ENCODE data around the gene CEP57L1. TPM values are rescaled to one million over a fixed set of nuclear protein-coding genes. Genes with fewer than 3 reads are reported as not detected.
A peak's percentile ranks its signal among the peaks of the same experiment; 100 is the strongest.

Gene CEP57L1
- total RNA-seq, 1 donor from 2014 or later: 22.2 TPM

GRCh38 chr6:109117346-109118035 is 22.2 kb downstream of the CEP57L1 start:
- no peak for TF ChIP-seq CTCF (IDR thresholded peaks at IDR 0.05; ENCODE audit: unreplicated experiment)
- DNase-seq (ENCODE audit: low spot score in 2 of 2, unreplicated experiment in 2 of 2): no peak
- no peaks in the 10 kb centered on the region for H3K36me3 Mint-ChIP-seq
- no peak overlapping the region for H3K27ac Mint-ChIP-seq
- no peaks in the 10 kb centered on the region for H3K27me3 Mint-ChIP-seq (ENCODE audit: low read depth)
- H3K4me3 Mint-ChIP-seq: no peak overlapping the region
- no peaks in the 10 kb centered on the region for H3K9me3 Mint-ChIP-seq
- H3K4me1 Mint-ChIP-seq: peaks cover 21% of the 10 kb centered on the region

GRCh38 chr6:109118337-109118736 is 23.0 kb downstream of the CEP57L1 start:
- Mint-ChIP-seq H3K9me3 (no peaks in the 10 kb centered on the region), H3K4me1 (peaks cover 21% of the 10 kb centered on the region), H3K36me3 (no peaks in the 10 kb centered on the region), H3K4me3 (no peak overlapping the region), H3K27me3 (ENCODE audit: low read depth) (no peaks in the 10 kb centered on the region), H3K27ac (no peak overlapping the region)
- no peak for TF ChIP-seq CTCF (IDR thresholded peaks at IDR 0.05; ENCODE audit: unreplicated experiment)
- no peak for DNase-seq (ENCODE audit: low spot score in 2 of 2, unreplicated experiment in 2 of 2)

GRCh38 chr6:109118871-109119354 is 23.6 kb downstream of the CEP57L1 start:
- peaks cover 21% of the 10 kb centered on the region for H3K4me1 Mint-ChIP-seq
- H3K27ac Mint-ChIP-seq: no peak overlapping the region
- no peaks in the 10 kb centered on the region for H3K36me3 Mint-ChIP-seq
- no peak for DNase-seq (ENCODE audit: low spot score in 2 of 2, unreplicated experiment in 2 of 2)
- TF ChIP-seq CTCF (IDR thresholded peaks at IDR 0.05; ENCODE audit: unreplicated experiment): no peak
- no peaks in the 10 kb centered on the region for H3K27me3 Mint-ChIP-seq (ENCODE audit: low read depth)
- no peak overlapping the region for H3K4me3 Mint-ChIP-seq
- no peaks in the 10 kb centered on the region for H3K9me3 Mint-ChIP-seq

GRCh38 chr6:109121411-109121810 is 26.1 kb downstream of the CEP57L1 start:
- Mint-ChIP-seq H3K27me3 (ENCODE audit: low read depth) (no peaks in the 10 kb centered on the region), H3K36me3 (no peaks in the 10 kb centered on the region), H3K9me3 (no peaks in the 10 kb centered on the region), H3K27ac (peak overlapping the region; percentile 72), H3K4me1 (peaks cover 21% of the 10 kb centered on the region), H3K4me3 (no peak overlapping the region)
- no peak for TF ChIP-seq CTCF (IDR thresholded peaks at IDR 0.05; ENCODE audit: unreplicated experiment)
- DNase-seq (ENCODE audit: low spot score in 2 of 2, unreplicated experiment in 2 of 2): no peak

- H3K36me3 Mint-ChIP-seq: no peaks in the 10 kb centered on the region
- peaks cover 15% of the 10 kb centered on the region for H3K4me1 Mint-ChIP-seq
- H3K4me3 Mint-ChIP-seq: no peak overlapping the region
- no peak overlapping the region for H3K27ac Mint-ChIP-seq
- TF ChIP-seq CTCF (IDR thresholded peaks at IDR 0.05; ENCODE audit: unreplicated experiment): no peak
- no peaks in the 10 kb centered on the region for H3K27me3 Mint-ChIP-seq (ENCODE audit: low read depth)
- H3K9me3 Mint-ChIP-seq: no peaks in the 10 kb centered on the region
- DNase-seq (ENCODE audit: low spot score in 2 of 2, unreplicated experiment in 2 of 2): no peak
These were observed 28.9 kb downstream of the CEP57L1 start for GRCh38 chr6:109124219-109124618.
